Neural cell (in vitro differentiated cells): ENCODE measurements around the gene DNAJC8.

Experiments used
- CTCF ChIP-seq: fragments of 450-650 bp; IDR thresholded peaks from 2 replicates; pipeline ENCODE4 v1.5.1; 2014; ENCODE audit warnings: antibody characterized with exemption, mild to moderate bottlenecking, moderate library complexity; ENCODE audit not compliant: poor library complexity, severe bottlenecking
- SMC3 ChIP-seq: fragments of 450-650 bp; conservative IDR thresholded peaks from 2 replicates; pipeline ENCODE4 v1.6.1; 2014; ENCODE audit warnings: antibody characterized with exemption, mild to moderate bottlenecking, moderate library complexity; ENCODE audit not compliant: poor library complexity

GRCh38 chr1:28233264-28233606 lies 406 bp upstream of the DNAJC8 start:
- no peak for TF ChIP-seq CTCF
- TF ChIP-seq SMC3 = no peak
